GM18508 (cell line): ENCODE results near the gene LPP.

Source experiments
- ATAC-seq: cut with Tn5 transposase; IDR thresholded peaks from one replicate; pipeline ENCODE4 v1.9.1; 2021; ENCODE audit warnings: moderate number of reproducible peaks; ENCODE audit not compliant: insufficient read depth, unreplicated experiment

Gene LPP

GRCh38 chr3:188316021-188316722, 162.2 kb downstream of the LPP start:
- ATAC-seq: no peak

- ATAC-seq: no peak
Measured at GRCh38 chr3:188316723-188317070, 162.7 kb downstream of the LPP start.

GRCh38 chr3:188319569-188319968, 165.6 kb downstream of the LPP start:
- ATAC-seq: no peak

GRCh38 chr3:188320757-188321156, 166.8 kb downstream of the LPP start:
- no peak for ATAC-seq

GRCh38 chr3:188321258-188321657, 167.3 kb downstream of the LPP start:
- no peak for ATAC-seq

- ATAC-seq: no peak
Measured at GRCh38 chr3:188322135-188322887, 168.4 kb downstream of the LPP start.

- ATAC-seq: no peak
Measured at GRCh38 chr3:188323067-188323842, 169.3 kb downstream of the LPP start.

GRCh38 chr3:188326111-188326510, 172.2 kb downstream of the LPP start:
- ATAC-seq: no peak

GRCh38 chr3:188326968-188327367, 173.0 kb downstream of the LPP start:
- ATAC-seq: no peak

GRCh38 chr3:188327433-188327832, 173.5 kb downstream of the LPP start:
- ATAC-seq: no peak

GRCh38 chr3:188330138-188330537, 176.2 kb downstream of the LPP start:
- ATAC-seq: no peak

GRCh38 chr3:188331166-188331565, 177.2 kb downstream of the LPP start:
- ATAC-seq: no peak

GRCh38 chr3:188332085-188332484, 178.1 kb downstream of the LPP start:
- ATAC-seq: no peak

GRCh38 chr3:188335656-188336055, 181.7 kb downstream of the LPP start:
- ATAC-seq: no peak

GRCh38 chr3:188336178-188336577, 182.2 kb downstream of the LPP start:
- no peak for ATAC-seq

GRCh38 chr3:188337232-188337631, 183.3 kb downstream of the LPP start:
- ATAC-seq: no peak

GRCh38 chr3:188338086-188338485, 184.1 kb downstream of the LPP start:
- no peak for ATAC-seq

- peak; percentile 71 for ATAC-seq
Measured at GRCh38 chr3:188339410-188340295, 185.7 kb downstream of the LPP start.

- no peak for ATAC-seq
Measured at GRCh38 chr3:188341501-188341900, 187.5 kb downstream of the LPP start.

- no peak for ATAC-seq
Measured at GRCh38 chr3:188342991-188343732, 189.2 kb downstream of the LPP start.
